ENCODE data around the gene KLHL26.

Gene KLHL26

GRCh38 chr19:18687740-18688465, 51.1 kb downstream of the KLHL26 start:
- no peak for DNase-seq (ENCODE audit: low spot score)

GRCh38 chr19:18696023-18696422, 59.2 kb downstream of the KLHL26 start:
- DNase-seq (ENCODE audit: low spot score), result no peak

- DNase-seq (ENCODE audit: low spot score), result no peak
Measured at GRCh38 chr19:18697680-18698079, 60.9 kb downstream of the KLHL26 start.

- no peak for DNase-seq (ENCODE audit: low spot score)
Measured at GRCh38 chr19:18698321-18699167, 61.7 kb downstream of the KLHL26 start.

- peak; percentile 38 for DNase-seq (ENCODE audit: low spot score)
Measured at GRCh38 chr19:18699403-18700054, 62.7 kb downstream of the KLHL26 start.

- DNase-seq (ENCODE audit: low spot score), result peak; percentile 33
Measured at GRCh38 chr19:18700501-18701249, 63.8 kb downstream of the KLHL26 start.

GRCh38 chr19:18701250-18701608, 64.4 kb downstream of the KLHL26 start:
- DNase-seq (ENCODE audit: low spot score), result no peak

GRCh38 chr19:18704054-18704453, 67.2 kb downstream of the KLHL26 start:
- DNase-seq (ENCODE audit: low spot score), result no peak

GRCh38 chr19:18704971-18705370, 68.1 kb downstream of the KLHL26 start:
- DNase-seq (ENCODE audit: low spot score), result no peak

GRCh38 chr19:18708452-18709231, 71.8 kb downstream of the KLHL26 start:
- no peak for DNase-seq (ENCODE audit: low spot score)

- no peak for DNase-seq (ENCODE audit: low spot score)
Measured at GRCh38 chr19:18709546-18709945, 72.7 kb downstream of the KLHL26 start.

GRCh38 chr19:18710186-18710585, 73.4 kb downstream of the KLHL26 start:
- no peak for DNase-seq (ENCODE audit: low spot score)

- DNase-seq (ENCODE audit: low spot score), result no peak
Measured at GRCh38 chr19:18710996-18711751, 74.3 kb downstream of the KLHL26 start.

- DNase-seq (ENCODE audit: low spot score), result no peak
Measured at GRCh38 chr19:18711893-18712292, 75.1 kb downstream of the KLHL26 start.

- no peak for DNase-seq (ENCODE audit: low spot score)
Measured at GRCh38 chr19:18712981-18713380, 76.2 kb downstream of the KLHL26 start.

- DNase-seq (ENCODE audit: low spot score), result no peak
Measured at GRCh38 chr19:18713550-18714117, 76.8 kb downstream of the KLHL26 start.

- DNase-seq (ENCODE audit: low spot score), result no peak
Measured at GRCh38 chr19:18715416-18715815, 78.6 kb downstream of the KLHL26 start.

GRCh38 chr19:18716857-18717256, 80.0 kb downstream of the KLHL26 start:
- no peak for DNase-seq (ENCODE audit: low spot score)

- no peak for DNase-seq (ENCODE audit: low spot score)
Measured at GRCh38 chr19:18717601-18718000, 80.8 kb downstream of the KLHL26 start.

- no peak for DNase-seq (ENCODE audit: low spot score)
Measured at GRCh38 chr19:18718015-18718526, 81.2 kb downstream of the KLHL26 start.
